ENCODE results near the gene ORC6. TPM values are rescaled to one million over a fixed set of nuclear protein-coding genes. Genes with fewer than 3 reads are reported as not detected.

Gene ORC6
- total RNA-seq, 2 donors from 2014 or later: 4.9 TPM; not detected in 1

DNA sequence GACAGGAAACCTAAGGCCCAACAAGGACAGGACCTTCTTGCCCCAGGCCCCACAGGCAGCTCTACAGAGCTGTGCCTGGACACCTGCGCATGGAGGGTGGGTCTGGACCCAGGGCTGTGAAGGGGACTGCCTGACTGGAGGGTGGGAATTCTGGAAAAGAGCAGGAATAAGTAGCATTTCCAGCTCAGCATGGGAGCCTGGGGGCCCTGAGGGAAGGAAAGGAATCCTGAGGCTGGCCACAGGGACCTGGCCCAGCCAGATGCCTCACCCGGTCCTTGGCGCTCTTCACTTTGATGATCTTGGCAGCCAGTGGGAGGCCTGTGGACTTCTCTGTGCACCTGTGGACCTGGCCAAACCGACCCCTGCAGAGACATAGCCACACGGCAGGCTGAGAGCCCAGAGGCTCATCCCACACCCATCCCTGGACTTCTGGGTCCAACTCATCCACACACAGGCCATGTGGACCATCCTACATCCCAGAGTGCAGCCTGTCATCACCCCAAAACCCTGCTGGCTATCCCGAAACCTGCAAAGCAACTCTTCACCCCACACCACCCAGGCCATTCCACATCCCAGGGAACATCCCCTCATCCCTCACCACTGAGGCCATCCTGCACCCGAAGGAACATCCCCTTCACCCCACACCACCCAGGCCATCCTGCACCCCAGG lies 40.0 kb downstream of the ORC6 start:
- no peaks in the 10 kb centered on the region for H3K27me3 ChIP-seq
- ATAC-seq (no peak), DNase-seq (no peak)
- no peak overlapping the region for H3K27ac ChIP-seq
- H3K4me1 ChIP-seq: no peaks in the 10 kb centered on the region
- no peaks in the 10 kb centered on the region for H3K36me3 ChIP-seq (replicated peaks in 1 of 2; ENCODE audit: insufficient read depth in 1 of 2, low read depth in 2 of 2)
- intact Hi-C loops (cut with DNase I): no loop called here
- no peaks in the 10 kb centered on the region for H3K9me3 ChIP-seq
- no peak overlapping the region for H3K4me3 ChIP-seq
- TF ChIP-seq CTCF (IDR thresholded peaks at IDR 0.05): no peak
- TF ChIP-seq POLR2A (IDR thresholded peaks at IDR 0.05): no peak
- WGBS, 2 donors: 89 to 95% methylated on average over 3 to 7 of the region's 7 CpGs

DNA sequence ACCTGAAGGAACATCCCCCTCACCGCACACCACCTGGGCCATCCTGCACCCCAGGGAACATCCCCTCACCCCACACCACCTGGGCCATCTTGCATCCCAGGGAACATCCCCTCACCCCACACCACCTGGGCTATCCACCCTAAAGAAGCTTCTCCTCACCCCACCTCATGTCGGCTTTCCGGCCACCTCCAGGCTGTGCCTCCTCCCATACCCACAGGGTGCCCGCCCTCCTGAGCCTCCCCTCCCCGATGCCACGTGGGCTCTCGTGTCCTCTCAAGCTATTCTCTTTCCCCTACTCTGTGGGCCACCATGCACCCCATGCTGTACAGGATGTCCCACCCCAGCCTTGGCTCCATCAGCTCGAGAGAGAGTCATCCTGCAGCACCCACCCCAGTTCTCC lies 40.7 kb downstream of the ORC6 start:
- Histone ChIP-seq H3K27ac (no peak overlapping the region), H3K9me3 (no peaks in the 10 kb centered on the region), H3K27me3 (no peaks in the 10 kb centered on the region), H3K4me3 (no peak overlapping the region), H3K36me3 (replicated peaks in 1 of 2; ENCODE audit: insufficient read depth in 1 of 2, low read depth in 2 of 2) (no peaks in the 10 kb centered on the region), H3K4me1 (no peaks in the 10 kb centered on the region)
- TF ChIP-seq CTCF (IDR thresholded peaks at IDR 0.05) (no peak), POLR2A (IDR thresholded peaks at IDR 0.05) (no peak)
- 89 to 94% methylated on average over 8 of the region's 8 CpGs for WGBS, 2 donors
- intact Hi-C loops (cut with DNase I): no loop called here
- ATAC-seq (no peak), DNase-seq (no peak)

DNA sequence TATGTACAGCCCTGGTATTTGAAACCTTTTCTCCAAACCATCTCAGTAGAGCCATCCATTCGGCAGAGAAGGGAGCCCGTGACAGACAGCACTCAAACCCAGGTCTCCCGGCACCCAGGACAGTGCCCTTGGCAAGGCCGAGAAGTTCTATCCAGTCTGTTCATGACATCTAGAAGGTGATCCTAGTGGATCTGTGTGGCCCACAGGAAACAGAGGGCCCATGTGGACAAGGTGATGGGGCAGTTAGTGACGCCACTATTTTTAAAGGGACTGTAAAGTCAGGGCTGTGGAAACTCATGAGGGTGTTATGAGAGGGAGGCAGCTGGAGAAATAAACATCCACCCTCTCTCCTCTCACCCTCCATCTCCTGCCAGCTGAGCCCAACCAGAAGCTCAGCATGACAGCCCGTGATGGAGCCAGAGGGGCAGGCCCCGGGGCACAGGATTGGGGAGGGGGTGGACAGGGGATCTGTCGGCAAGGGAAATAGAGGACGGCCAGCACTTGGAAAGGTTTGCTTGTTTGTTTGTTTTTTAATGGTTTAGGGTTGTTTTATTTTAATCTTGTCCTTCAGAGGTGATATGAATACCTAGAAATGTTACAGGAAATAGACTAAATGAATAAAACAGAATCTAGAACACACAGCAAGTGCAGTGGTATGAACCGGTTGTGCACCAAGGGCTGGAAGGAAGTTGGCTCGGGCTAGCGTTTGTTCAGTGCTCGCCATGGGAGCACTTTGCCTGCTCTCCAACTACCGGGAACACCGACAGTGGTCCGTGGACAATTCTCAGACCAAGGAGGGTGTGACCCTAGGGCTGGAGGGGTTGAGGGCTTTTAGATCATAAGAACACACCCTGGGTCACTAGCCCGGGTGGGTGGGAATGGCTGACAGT lies 41.6 kb downstream of the ORC6 start:
- WGBS, 2 donors: 76 to 77% methylated on average over 11 to 17 of the region's 17 CpGs
- no peaks in the 10 kb centered on the region for H3K36me3 ChIP-seq (replicated peaks in 1 of 2; ENCODE audit: insufficient read depth in 1 of 2, low read depth in 2 of 2)
- TF ChIP-seq POLR2A (IDR thresholded peaks at IDR 0.05): no peak
- TF ChIP-seq CTCF (IDR thresholded peaks at IDR 0.05): no peak
- H3K27me3 ChIP-seq: no peaks in the 10 kb centered on the region
- no peak overlapping the region for H3K27ac ChIP-seq
- H3K4me3 ChIP-seq: no peak overlapping the region
- no peak for ATAC-seq
- intact Hi-C loops (cut with DNase I): no loop called here
- no peak for DNase-seq
- no peaks in the 10 kb centered on the region for H3K9me3 ChIP-seq
- H3K4me1 ChIP-seq: no peaks in the 10 kb centered on the region

GRCh38 chr16:46731691-46732555 lies 42.5 kb downstream of the ORC6 start:
- TF ChIP-seq CTCF (IDR thresholded peaks at IDR 0.05) (no peak), POLR2A (IDR thresholded peaks at IDR 0.05) (no peak)
- no peak overlapping the region for H3K27ac ChIP-seq
- no peaks in the 10 kb centered on the region for H3K4me1 ChIP-seq
- no peaks in the 10 kb centered on the region for H3K27me3 ChIP-seq
- no peak overlapping the region for H3K4me3 ChIP-seq
- 80 to 82% methylated on average over 15 to 21 of the region's 23 CpGs for WGBS, 2 donors
- DNase-seq: no peak
- ATAC-seq: no peak
- no peaks in the 10 kb centered on the region for H3K9me3 ChIP-seq
- intact Hi-C loops (cut with DNase I): no loop called here
- no peaks in the 10 kb centered on the region for H3K36me3 ChIP-seq (replicated peaks in 1 of 2; ENCODE audit: insufficient read depth in 1 of 2, low read depth in 2 of 2)

Measured in body of pancreas (tissue), 4 donors.